HepG2 (cell line): ENCODE results near the gene ZNF615. TPM values are rescaled to one million over a fixed set of nuclear protein-coding genes. Genes with fewer than 3 reads are reported as not detected.
"Not testable (repeated sequence)": the region's sequence is repeated elsewhere in the genome, so short reads cannot be mapped to it uniquely, and the experiment has no call there.

Source experiments
- CBFB ChIP-seq: sonication (generic); formaldehyde crosslinking; IDR thresholded peaks from 2 replicates; pipeline ENCODE4 v1.4.0; 2020; ENCODE audit warnings: missing genetic modification reagents
- ETV5 ChIP-seq: IDR thresholded peaks from 2 replicates; pipeline ENCODE4 v1.6.1; 2018; ENCODE audit warnings: missing biosample characterization, missing genetic modification reagents, inconsistent platforms, borderline replicate concordance
- FOXA3 ChIP-seq: IDR thresholded peaks from 2 replicates; pipeline ENCODE4 v1.6.1; 2016; ENCODE audit warnings: missing genetic modification reagents, missing compliant biosample characterization
- KAT7 ChIP-seq: IDR thresholded peaks from 2 replicates; pipeline ENCODE4 v1.6.1; 2018; ENCODE audit warnings: borderline replicate concordance, missing compliant biosample characterization
- MED1 ChIP-seq: sonication (generic); formaldehyde crosslinking; IDR thresholded peaks from 2 replicates; pipeline ENCODE4 v1.4.0; 2020; ENCODE audit warnings: missing genetic modification reagents
- MNT ChIP-seq: fragments of 450-650 bp; IDR thresholded peaks from 2 replicates; pipeline ENCODE4 v1.6.1; 2016
- MYC ChIP-seq: sonication (generic); formaldehyde crosslinking; IDR thresholded peaks from 2 replicates; pipeline ENCODE4 v1.9.0; 2021; ENCODE audit warnings: missing genetic modification reagents, borderline replicate concordance
- NKX3-1 ChIP-seq: sonication (generic); formaldehyde crosslinking; IDR thresholded peaks from 2 replicates; pipeline ENCODE4 v1.5.0; 2020; ENCODE audit warnings: missing genetic modification reagents
- NONO ChIP-seq, 2 experiments: fragments of 450-650 bp in 1 of 2; sonication (generic) in 1 of 2; formaldehyde crosslinking in 1 of 2; IDR thresholded peaks in 1 of 2; conservative IDR thresholded peaks in 1 of 2; 2 replicates each; pipeline versions ENCODE4 v1.6.1 to v1.8.0; 2017 to 2022; ENCODE audit warnings: mild to moderate bottlenecking in 1 of 2, missing genetic modification reagents in 1 of 2, moderate library complexity in 1 of 2
- POLR2AphosphoS5 ChIP-seq: IDR thresholded peaks from 2 replicates; pipeline ENCODE4 v1.6.1; 2012; ENCODE audit warnings: low read depth, low read length
- TARDBP ChIP-seq: sonication (generic); formaldehyde crosslinking; IDR thresholded peaks from 2 replicates; pipeline ENCODE4 v1.8.0; 2022; ENCODE audit warnings: mild to moderate bottlenecking, missing genetic modification reagents
- ZFP36L1 ChIP-seq: sonication (generic); formaldehyde crosslinking; IDR thresholded peaks from 2 replicates; pipeline ENCODE4 v1.8.0; 2022; ENCODE audit warnings: mild to moderate bottlenecking, missing genetic modification reagents, moderate library complexity
- ZMYM4 ChIP-seq: sonication (generic); formaldehyde crosslinking; IDR thresholded peaks from 2 replicates; pipeline ENCODE4 v1.8.1; 2023; ENCODE audit warnings: mild to moderate bottlenecking, missing genetic modification reagents
- ZNF232 ChIP-seq: sonication (generic); formaldehyde crosslinking; IDR thresholded peaks from 2 replicates; pipeline ENCODE4 v1.4.0; 2020; ENCODE audit warnings: missing genetic modification reagents, borderline replicate concordance
- ZNF292 ChIP-seq: sonication (generic); formaldehyde crosslinking; IDR thresholded peaks from 2 replicates; pipeline ENCODE4 v1.8.1; 2022; ENCODE audit warnings: mild to moderate bottlenecking, low read depth, missing genetic modification reagents, borderline replicate concordance
- ZNF441 ChIP-seq: sonication (generic); formaldehyde crosslinking; IDR thresholded peaks from 2 replicates; pipeline ENCODE4 v1.7.0; 2021; ENCODE audit warnings: missing genetic modification reagents, borderline replicate concordance
- ZNF556 ChIP-seq: sonication (generic); formaldehyde crosslinking; IDR thresholded peaks from 2 replicates; pipeline ENCODE4 v1.4.0; 2020; ENCODE audit warnings: mild to moderate bottlenecking, missing genetic modification reagents, borderline replicate concordance
- ZSCAN9 ChIP-seq: IDR thresholded peaks from 2 replicates; pipeline ENCODE4 v1.6.1; 2016; ENCODE audit warnings: borderline replicate concordance
- polyA plus RNA-seq, 8 experiments: library from polyadenylated mRNA; depleted of rRNA in 3 of 8; stranded (reverse) in 7 of 8; unstranded in 1 of 8; fragments of >200 nt; fragmentation: Illumina TruSeq in 4 of 8; extraction: Trizol in 4 of 8; gene quantifications; 2 replicates each; pipeline versions ENCODE4 v1.2.1 to v1.2.3, GENCODE V29; 2011 to 2016; ENCODE audit warnings: low read depth in 4 of 8, missing spikeins in 1 of 8, mixed read lengths in 1 of 8; ENCODE audit not compliant: insufficient read depth in 1 of 8
- total RNA-seq, 5 experiments: library from RNA; depleted of rRNA; stranded (reverse); fragments of >200 nt; fragmentation: Illumina TruSeq; extraction: Trizol; gene quantifications; 2 replicates each; pipeline ENCODE4 v1.2.3, GENCODE V29; 2016; ENCODE audit warnings: low read depth in 1 of 5
- TF ChIP-seq, protein P1 (sequence below): IDR thresholded peaks from 2 replicates; pipeline ENCODE4 v1.4.0; 2020; ENCODE audit warnings: mild to moderate bottlenecking, missing genetic modification reagents
- TF ChIP-seq, protein P2 (sequence below): sonication (generic); formaldehyde crosslinking; IDR thresholded peaks from 2 replicates; pipeline ENCODE4 v1.5.0; 2020; ENCODE audit warnings: missing genetic modification reagents

Gene ZNF615
- total and polyA plus RNA-seq, 2 of the 13 experiments (the other 11 are each of a cell fraction or from before 2014, with no cell fraction given) = 5.2 to 7.8 TPM

DNA sequence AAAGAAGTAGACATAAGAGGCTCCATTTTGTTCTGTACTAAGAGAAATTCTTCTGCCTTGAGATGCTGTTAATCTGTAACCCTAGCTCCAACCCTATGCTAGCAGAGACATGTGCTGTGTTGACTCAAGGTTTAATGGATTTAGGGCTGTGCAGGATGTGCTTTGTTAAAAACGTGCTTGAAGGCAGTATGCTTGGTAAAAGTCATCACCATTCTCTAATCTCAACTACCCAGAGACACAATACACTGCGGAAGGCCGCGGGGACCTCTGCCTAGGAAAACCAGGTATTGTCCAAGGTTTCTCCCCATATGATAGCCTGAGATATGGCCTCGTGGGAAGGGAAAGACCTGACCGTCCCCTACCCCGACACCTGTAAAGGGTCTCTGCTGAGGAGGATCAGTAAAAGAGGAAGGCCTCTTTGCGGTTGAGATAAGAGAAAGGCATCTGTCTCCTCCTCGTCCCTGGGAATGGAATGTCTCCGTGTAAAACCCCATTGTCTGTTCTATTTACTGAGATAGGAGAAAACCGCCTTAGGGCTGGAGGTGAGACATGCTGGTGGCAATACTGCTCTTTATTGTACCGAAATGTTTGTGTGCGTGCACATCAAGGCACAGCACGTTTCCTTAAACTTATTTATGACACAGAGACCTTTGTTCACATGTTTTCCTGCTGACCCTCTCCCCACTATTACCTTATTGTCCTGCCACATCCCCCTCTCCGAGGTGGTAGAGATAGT, 18.4 kb upstream of the ZNF615 start (continued):
- TF ChIP-seq, protein P1, sequence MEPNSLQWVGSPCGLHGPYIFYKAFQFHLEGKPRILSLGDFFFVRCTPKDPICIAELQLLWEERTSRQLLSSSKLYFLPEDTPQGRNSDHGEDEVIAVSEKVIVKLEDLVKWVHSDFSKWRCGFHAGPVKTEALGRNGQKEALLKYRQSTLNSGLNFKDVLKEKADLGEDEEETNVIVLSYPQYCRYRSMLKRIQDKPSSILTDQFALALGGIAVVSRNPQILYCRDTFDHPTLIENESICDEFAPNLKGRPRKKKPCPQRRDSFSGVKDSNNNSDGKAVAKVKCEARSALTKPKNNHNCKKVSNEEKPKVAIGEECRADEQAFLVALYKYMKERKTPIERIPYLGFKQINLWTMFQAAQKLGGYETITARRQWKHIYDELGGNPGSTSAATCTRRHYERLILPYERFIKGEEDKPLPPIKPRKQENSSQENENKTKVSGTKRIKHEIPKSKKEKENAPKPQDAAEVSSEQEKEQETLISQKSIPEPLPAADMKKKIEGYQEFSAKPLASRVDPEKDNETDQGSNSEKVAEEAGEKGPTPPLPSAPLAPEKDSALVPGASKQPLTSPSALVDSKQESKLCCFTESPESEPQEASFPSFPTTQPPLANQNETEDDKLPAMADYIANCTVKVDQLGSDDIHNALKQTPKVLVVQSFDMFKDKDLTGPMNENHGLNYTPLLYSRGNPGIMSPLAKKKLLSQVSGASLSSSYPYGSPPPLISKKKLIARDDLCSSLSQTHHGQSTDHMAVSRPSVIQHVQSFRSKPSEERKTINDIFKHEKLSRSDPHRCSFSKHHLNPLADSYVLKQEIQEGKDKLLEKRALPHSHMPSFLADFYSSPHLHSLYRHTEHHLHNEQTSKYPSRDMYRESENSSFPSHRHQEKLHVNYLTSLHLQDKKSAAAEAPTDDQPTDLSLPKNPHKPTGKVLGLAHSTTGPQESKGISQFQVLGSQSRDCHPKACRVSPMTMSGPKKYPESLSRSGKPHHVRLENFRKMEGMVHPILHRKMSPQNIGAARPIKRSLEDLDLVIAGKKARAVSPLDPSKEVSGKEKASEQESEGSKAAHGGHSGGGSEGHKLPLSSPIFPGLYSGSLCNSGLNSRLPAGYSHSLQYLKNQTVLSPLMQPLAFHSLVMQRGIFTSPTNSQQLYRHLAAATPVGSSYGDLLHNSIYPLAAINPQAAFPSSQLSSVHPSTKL (CRISPR knock-in tag) = peak; percentile 90
- TF ChIP-seq POLR2AphosphoS5 (peak; percentile 13; the same call in 1 of the 2 replicates), ZNF441 (0 out of 2 replicates have a peak, but pooled peaks have one; percentile 28), MYC (CRISPR knock-in tag) (peak; percentile 49; the same call in 1 of the 2 replicates), NKX3-1 (CRISPR knock-in tag) (0 out of 2 replicates have a peak, but pooled peaks have one; percentile 53), CBFB (peak; percentile 59; the same call in 1 of the 2 replicates), ZFP36L1 (CRISPR knock-in tag) (peak; percentile 69; the same call in 1 of the 2 replicates), TARDBP (CRISPR knock-in tag) (peak; percentile 60; the same call in 1 of the 2 replicates), NONO (CRISPR knock-in tag; conservative IDR thresholded peaks at IDR 0.05) (peak; percentile 42; the same call in 1 of the 2 replicates), MNT (0 out of 2 replicates have a peak, but pooled peaks have one; percentile 7), ZMYM4 (peak; percentile 60), ZNF232 (CRISPR knock-in tag) (0 out of 2 replicates have a peak, but pooled peaks have one; percentile 18), FOXA3 (CRISPR knock-in tag) (peak; percentile 88), ETV5 (CRISPR knock-in tag) (peak; percentile 61; the same call in 1 of the 2 replicates), ZNF556 (CRISPR knock-in tag) (peak; percentile 54; the same call in 1 of the 2 replicates), ZSCAN9 (0 out of 2 replicates have a peak, but pooled peaks have one; percentile 21), KAT7 (CRISPR knock-in tag) (peak; percentile 44; the same call in 1 of the 2 replicates), MED1 (CRISPR knock-in tag) (peak; percentile 65), ZNF292 (CRISPR knock-in tag) (peak; percentile 73; the same call in 1 of the 2 replicates)
- not testable (repeated sequence) for TF ChIP-seq NONO (IDR thresholded peaks at IDR 0.05)
- TF ChIP-seq, protein P2, sequence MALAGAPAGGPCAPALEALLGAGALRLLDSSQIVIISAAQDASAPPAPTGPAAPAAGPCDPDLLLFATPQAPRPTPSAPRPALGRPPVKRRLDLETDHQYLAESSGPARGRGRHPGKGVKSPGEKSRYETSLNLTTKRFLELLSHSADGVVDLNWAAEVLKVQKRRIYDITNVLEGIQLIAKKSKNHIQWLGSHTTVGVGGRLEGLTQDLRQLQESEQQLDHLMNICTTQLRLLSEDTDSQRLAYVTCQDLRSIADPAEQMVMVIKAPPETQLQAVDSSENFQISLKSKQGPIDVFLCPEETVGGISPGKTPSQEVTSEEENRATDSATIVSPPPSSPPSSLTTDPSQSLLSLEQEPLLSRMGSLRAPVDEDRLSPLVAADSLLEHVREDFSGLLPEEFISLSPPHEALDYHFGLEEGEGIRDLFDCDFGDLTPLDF = 0 out of 2 replicates have a peak, but pooled peaks have one; percentile 45
